CD4-positive, alpha-beta memory T cell (primary cell): ENCODE measurements around the gene KRTAP4-8. TPM values are rescaled to one million over a fixed set of nuclear protein-coding genes. Genes with fewer than 3 reads are reported as not detected.
"Not testable (repeated sequence)": the region's sequence is repeated elsewhere in the genome, so short reads cannot be mapped to it uniquely, and the experiment has no call there.

Source experiments
- CTCF ChIA-PET: fragments of 350-600 bp; sonication (Branson Sonifier 250); formaldehyde crosslinking; loops from one replicate; lab custom pipeline; 2021; ENCODE audit warnings: inconsistent platforms; ENCODE audit not compliant: partially characterized antibody; lab: Charles Lee
- POLR2A ChIA-PET: fragments of 350-600 bp; sonication (Branson Sonifier 250); formaldehyde crosslinking; loops from one replicate; lab custom pipeline; 2021; ENCODE audit not compliant: partially characterized antibody; lab: Charles Lee
- DNase-seq, 5 donors: peaks; one replicate each; pipeline versions ENCODE4 v3.0.0 to v3.0.0-alpha.2; 2020 to 2022; ENCODE audit warnings: mixed read lengths in 1 of 5
- H3K27ac ChIP-seq: one replicate; pipeline ENCODE4 v1.7.0; 2013; ENCODE audit warnings: low read depth, low read length
- H3K27me3 ChIP-seq: 2 replicates; pipeline ENCODE4 v1.7.0; 2013; ENCODE audit warnings: mild to moderate bottlenecking, low read length, moderate library complexity; ENCODE audit not compliant: insufficient read depth
- H3K36me3 ChIP-seq: 2 replicates; pipeline ENCODE4 v1.7.0; 2013; ENCODE audit warnings: mild to moderate bottlenecking, low read length, moderate library complexity; ENCODE audit not compliant: insufficient read depth
- H3K4me1 ChIP-seq: 2 replicates; pipeline ENCODE4 v1.7.0; 2013; ENCODE audit warnings: mild to moderate bottlenecking, low read length, moderate library complexity; ENCODE audit not compliant: insufficient read depth
- H3K4me3 ChIP-seq, 2 donors: one replicate each; pipeline ENCODE4 v1.7.0; 2013; ENCODE audit warnings: low read length in 2 of 2, mild to moderate bottlenecking in 1 of 2
- H3K9me3 ChIP-seq, 2 donors: one replicate each; pipeline ENCODE4 v1.7.0; 2013; ENCODE audit warnings: low read length in 2 of 2, control low read depth in 1 of 2; ENCODE audit not compliant: control insufficient read depth in 1 of 2
- H3K27ac Mint-ChIP-seq, 7 donors: one replicate each; pipeline ENCODE4 v1.8.0; 2020 to 2021; ENCODE audit warnings: mixed read lengths in 7 of 7, mild to moderate bottlenecking in 6 of 7, inconsistent platforms in 3 of 7, moderate library complexity in 3 of 7
- H3K27me3 Mint-ChIP-seq, 2 donors: one replicate each; pipeline ENCODE4 v1.8.0; 2020 to 2021; ENCODE audit warnings: mixed read lengths in 2 of 2
- H3K36me3 Mint-ChIP-seq, 2 donors: one replicate each; pipeline ENCODE4 v1.8.0; 2020 to 2021; ENCODE audit warnings: mixed read lengths in 2 of 2, inconsistent platforms in 1 of 2, mild to moderate bottlenecking in 1 of 2
- H3K4me1 Mint-ChIP-seq, 4 donors: one replicate each; pipeline ENCODE4 v1.8.0; 2020 to 2021; ENCODE audit warnings: mixed read lengths in 4 of 4, mild to moderate bottlenecking in 1 of 4
- H3K4me3 Mint-ChIP-seq, 8 donors: one replicate each; pipeline ENCODE4 v1.8.0; 2020 to 2021; ENCODE audit warnings: mixed read lengths in 8 of 8, mild to moderate bottlenecking in 7 of 8, moderate library complexity in 6 of 8, inconsistent platforms in 3 of 8
- H3K9me3 Mint-ChIP-seq, 8 donors: one replicate each; pipeline ENCODE4 v1.8.0; 2020 to 2021; ENCODE audit warnings: mixed read lengths in 8 of 8, mild to moderate bottlenecking in 5 of 8, inconsistent platforms in 3 of 8, moderate library complexity in 1 of 8
- intact Hi-C: fragments of 100-400 bp; cut with micrococcal nuclease; formaldehyde crosslinking; loops from one replicate; pipeline ENCODE4 v1.15.1; 2023
- polyA plus RNA-seq, 2 donors: library from polyadenylated mRNA; unstranded; fragments of 300-500 nt; fragmentation: Illumina TruSeq; gene quantifications; one replicate each; pipeline ENCODE4 v1.2.3, GENCODE V29; 2021
- total RNA-seq, 2 experiments: library from RNA; stranded (reverse); gene quantifications; one replicate each; pipeline ENCODE4 v1.2.3, GENCODE V29; 2021

KRTAP4-8 gene
- total and polyA plus RNA-seq, 4 experiments from 2014 or later, result not detected

DNA sequence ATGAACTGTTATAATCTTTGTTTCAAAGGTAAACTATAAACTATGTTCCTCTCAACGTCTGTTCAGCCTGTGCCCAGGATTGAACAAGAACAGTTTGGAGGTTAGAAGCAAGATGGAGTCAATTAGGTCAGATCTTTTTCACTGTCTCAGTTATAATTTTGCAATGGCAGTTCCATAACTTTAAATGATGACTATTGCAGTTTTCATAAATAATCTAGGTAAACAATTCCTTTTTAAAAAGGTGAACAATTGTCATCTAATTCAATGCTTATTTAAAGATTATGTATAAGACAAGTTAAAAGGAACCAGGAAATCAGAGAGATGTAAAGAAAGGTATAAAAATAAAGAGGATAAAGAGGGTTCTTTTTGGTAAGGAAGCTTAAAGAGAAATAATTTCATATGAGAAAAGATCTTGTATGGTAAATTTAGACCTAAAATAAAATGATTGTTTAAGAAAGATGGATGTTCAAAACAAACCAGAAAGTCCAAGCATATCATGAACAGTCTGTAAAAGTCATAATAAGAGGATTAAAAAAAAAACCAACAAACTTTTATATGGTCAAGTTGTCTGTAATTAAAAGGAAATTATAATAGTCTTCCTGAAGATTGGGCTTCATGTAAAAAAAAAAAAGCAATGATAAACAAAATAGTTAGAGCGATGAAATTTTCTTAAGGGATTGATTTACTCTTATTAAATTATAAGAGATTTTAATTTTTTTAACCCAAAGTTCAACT, 13.4 kb upstream of the KRTAP4-8 start:
- POLR2A ChIA-PET, result interaction anchor here (0.6 kb wide), 1 partner anchor 197 kb away, joined by 3 read pairs; no protein-coding TSS in a partner anchor
- intact Hi-C loops, result no loop called here
- H3K4me3 Mint-ChIP-seq, result peak overlapping the region in 1 of 8 donors; percentile 58

GRCh38 chr17:41108728-41109386, 10.9 kb upstream of the KRTAP4-8 start:
- CTCF ChIA-PET, H3K27me3 ChIP-seq, H3K36me3 ChIP-seq, H3K27ac ChIP-seq, POLR2A ChIA-PET, H3K9me3 ChIP-seq, H3K4me1 ChIP-seq, DNase-seq, H3K4me3 ChIP-seq, H3K36me3 Mint-ChIP-seq, intact Hi-C loops: not testable (repeated sequence)
- Mint-ChIP-seq H3K4me3 (peak overlapping the region in 5 of 8 donors; percentile 62 to 79 (median 75)), H3K27me3 (peaks cover 7 to 17% of the 10 kb centered on the region in 2 donors), H3K9me3 (peaks cover 0 to 13% (median 3%) of the 10 kb centered on the region in 8 donors), H3K4me1 (peaks cover 0 to 23% (median 4%) of the 10 kb centered on the region in 4 donors), H3K27ac (peak overlapping the region in 2 of 7 donors; percentile 0 to 7)

More for the DNA sequence above, 13.4 kb upstream of the KRTAP4-8 start:
- Histone ChIP-seq H3K9me3 (no peaks in the 10 kb centered on the region), H3K4me3 (no peak overlapping the region), H3K4me1 (no peaks in the 10 kb centered on the region), H3K36me3 (no peaks in the 10 kb centered on the region), H3K27me3 (no peaks in the 10 kb centered on the region), H3K27ac (no peak overlapping the region)
- H3K27ac Mint-ChIP-seq, result peak overlapping the region in 1 of 7 donors; percentile 12
- no peak for DNase-seq
- peaks cover 0 to 13% (median 3%) of the 10 kb centered on the region in 8 donors for H3K9me3 Mint-ChIP-seq
- CTCF ChIA-PET, result no interaction called here
- peaks cover 5 to 14% of the 10 kb centered on the region in 2 donors for H3K27me3 Mint-ChIP-seq
- H3K36me3 Mint-ChIP-seq, result peaks cover 0 to 3% of the 10 kb centered on the region in 2 donors
- peaks cover 0 to 24% (median 4%) of the 10 kb centered on the region in 4 donors for H3K4me1 Mint-ChIP-seq

GRCh38 chr17:41107941-41108450, 10.1 kb upstream of the KRTAP4-8 start:
- H3K9me3 Mint-ChIP-seq, result peaks cover 0 to 9% (median 3%) of the 10 kb centered on the region in 8 donors
- Histone ChIP-seq H3K4me1 (no peaks in the 10 kb centered on the region), H3K9me3 (no peaks in the 10 kb centered on the region), H3K27me3 (no peaks in the 10 kb centered on the region), H3K27ac (no peak overlapping the region), H3K4me3 (no peak overlapping the region), H3K36me3 (no peaks in the 10 kb centered on the region)
- peak overlapping the region in 4 of 8 donors; percentile 9 to 79 (median 70) for H3K4me3 Mint-ChIP-seq
- no peak for DNase-seq
- ChIA-PET POLR2A (no interaction called here), CTCF (no interaction called here)
- H3K36me3 Mint-ChIP-seq, result no peaks in the 10 kb centered on the region
- H3K27me3 Mint-ChIP-seq, result peaks cover 7 to 17% of the 10 kb centered on the region in 2 donors
- peak overlapping the region in 2 of 7 donors; percentile 52 to 57 for H3K27ac Mint-ChIP-seq
- peaks cover 0 to 23% (median 4%) of the 10 kb centered on the region in 4 donors for H3K4me1 Mint-ChIP-seq
- intact Hi-C loops, result no loop called here

- intact Hi-C loops, H3K9me3 Mint-ChIP-seq, H3K4me1 ChIP-seq, H3K36me3 Mint-ChIP-seq, CTCF ChIA-PET, H3K4me3 ChIP-seq, H3K9me3 ChIP-seq, POLR2A ChIA-PET, H3K36me3 ChIP-seq, DNase-seq, H3K4me3 Mint-ChIP-seq, H3K27ac ChIP-seq, H3K27me3 ChIP-seq: not testable (repeated sequence)
- Mint-ChIP-seq H3K27ac (peak within 1 kb of the TSS in 1 of 7 donors; percentile 76), H3K4me1 (peaks cover 0 to 24% (median 5%) of the 10 kb centered on the region in 4 donors), H3K27me3 (peaks cover 7 to 17% of the 10 kb centered on the region in 2 donors)
These were observed 7.4 kb upstream of the KRTAP4-8 start, which contains the start of gene KRTAP4-9 for GRCh38 chr17:41105347-41105746. KRTAP4-9 (plus strand) TSS chr17:41105389; CDS start chr17:41105389, 0 bp downstream.

- H3K36me3 ChIP-seq, DNase-seq, H3K4me3 ChIP-seq, H3K4me3 Mint-ChIP-seq, POLR2A ChIA-PET, H3K27ac Mint-ChIP-seq, H3K9me3 Mint-ChIP-seq, H3K36me3 Mint-ChIP-seq, CTCF ChIA-PET, H3K27me3 ChIP-seq, H3K4me1 ChIP-seq, H3K9me3 ChIP-seq, H3K27ac ChIP-seq: not testable (repeated sequence)
- intact Hi-C loops, result loop anchor here (5.0 kb wide), 1 partner anchor 218 kb away; no protein-coding TSS in a partner anchor
- Mint-ChIP-seq H3K27me3 (peaks cover 8 to 20% of the 10 kb centered on the region in 2 donors), H3K4me1 (peaks cover 0 to 33% (median 9%) of the 10 kb centered on the region in 4 donors)
These were observed 6.6 kb upstream of the KRTAP4-8 start for GRCh38 chr17:41104386-41105038.

DNA sequence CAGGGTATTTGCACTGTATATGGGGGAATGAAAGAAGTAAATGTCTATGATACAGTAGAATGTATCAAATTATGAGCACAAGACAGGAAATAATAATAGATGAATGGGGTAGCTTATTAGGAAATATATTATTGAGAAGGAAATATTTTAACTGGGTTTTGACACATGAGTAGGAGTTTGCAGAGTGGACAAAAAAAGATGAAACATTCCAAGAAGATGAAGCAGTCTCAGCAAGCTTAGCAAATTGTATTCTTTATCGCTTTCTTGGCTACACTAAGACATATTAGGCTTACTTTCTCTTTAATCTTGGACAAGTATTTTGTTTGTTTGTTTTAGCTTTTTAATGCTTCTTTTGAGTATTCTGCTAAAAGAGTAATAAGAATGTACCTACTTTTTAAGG, 6.0 kb upstream of the KRTAP4-8 start:
- Histone ChIP-seq H3K4me1 (no peaks in the 10 kb centered on the region), H3K27ac (no peak overlapping the region), H3K9me3 (no peaks in the 10 kb centered on the region), H3K36me3 (no peaks in the 10 kb centered on the region), H3K27me3 (no peaks in the 10 kb centered on the region), H3K4me3 (no peak overlapping the region)
- H3K27me3 Mint-ChIP-seq, result peaks cover 8 to 19% of the 10 kb centered on the region in 2 donors
- no peaks in the 10 kb centered on the region for H3K36me3 Mint-ChIP-seq
- ChIA-PET CTCF (no interaction called here), POLR2A (no interaction called here)
- H3K27ac Mint-ChIP-seq, result no peak overlapping the region
- H3K4me3 Mint-ChIP-seq, result no peak overlapping the region
- DNase-seq, result no peak
- peaks cover 0 to 30% (median 9%) of the 10 kb centered on the region in 4 donors for H3K4me1 Mint-ChIP-seq
- no peaks in the 10 kb centered on the region for H3K9me3 Mint-ChIP-seq
- intact Hi-C loops, result loop anchor here (5.0 kb wide), 1 partner anchor 218 kb away; no protein-coding TSS in a partner anchor
